ENCODE results near the gene WDR38. TPM values are rescaled to one million over a fixed set of nuclear protein-coding genes. Genes with fewer than 3 reads are reported as not detected.

Gene WDR38
- total and polyA plus RNA-seq, 2 of the 13 experiments (the other 11 are each of a cell fraction or from before 2014, with no cell fraction given), result not detected

- TF ChIP-seq HOXA3 (CRISPR knock-in tag; IDR thresholded peaks at IDR 0.05) (peak; percentile 15; the same call in 1 of the 2 replicates), GABPB1 (CRISPR knock-in tag; IDR thresholded peaks at IDR 0.05) (peak; percentile 15; the same call in 1 of the 2 replicates), KLF9 (CRISPR knock-in tag; IDR thresholded peaks at IDR 0.05; ENCODE audit: low read depth) (no peak), RBFOX2 (IDR thresholded peaks at IDR 0.05; ENCODE audit: low read depth, low read length) (peak; percentile 55; the same call in 1 of the 2 replicates), ETV6 (CRISPR knock-in tag; conservative IDR thresholded peaks at IDR 0.05) (no peak), ZNF101 (CRISPR knock-in tag; IDR thresholded peaks at IDR 0.05; ENCODE audit: borderline replicate concordance, low read depth) (no peak), KMT2A (CRISPR knock-in tag; IDR thresholded peaks at IDR 0.05) (no peak), SNAI1 (CRISPR knock-in tag; IDR thresholded peaks at IDR 0.05; ENCODE audit: borderline replicate concordance) (no peak), ZNF20 (CRISPR knock-in tag; IDR thresholded peaks at IDR 0.05) (no peak), SP4 (CRISPR knock-in tag; IDR thresholded peaks at IDR 0.05) (no peak; the same call in 1 of the 2 replicates), HNRNPL (IDR thresholded peaks at IDR 0.05; ENCODE audit: low read depth, low read length) (peak; percentile 87), PHF20 (CRISPR knock-in tag; IDR thresholded peaks at IDR 0.05) (no peak), ZNF709 (CRISPR knock-in tag; IDR thresholded peaks at IDR 0.05) (no peak), POLR2G (IDR thresholded peaks at IDR 0.05; ENCODE audit: low read depth, low read length) (peak; percentile 16), MED1 (CRISPR knock-in tag; IDR thresholded peaks at IDR 0.05) (peak; percentile 17; the same call in 1 of the 2 replicates), FOXJ3 (CRISPR knock-in tag; IDR thresholded peaks at IDR 0.05; ENCODE audit: borderline replicate concordance) (no peak), ZNF317 (CRISPR knock-in tag; IDR thresholded peaks at IDR 0.05) (no peak), HNRNPLL (IDR thresholded peaks at IDR 0.05; ENCODE audit: low read depth, low read length, poor library complexity, severe bottlenecking) (peak; percentile 31), ASH2L (IDR thresholded peaks at IDR 0.05; ENCODE audit: insufficient read length, low read depth, low read length) (no peak), FOXM1 (CRISPR knock-in tag; IDR thresholded peaks at IDR 0.05) (no peak), SUZ12 (IDR thresholded peaks at IDR 0.05; ENCODE audit: low read depth, low read length) (no peak)
- TF ChIP-seq, protein P1, sequence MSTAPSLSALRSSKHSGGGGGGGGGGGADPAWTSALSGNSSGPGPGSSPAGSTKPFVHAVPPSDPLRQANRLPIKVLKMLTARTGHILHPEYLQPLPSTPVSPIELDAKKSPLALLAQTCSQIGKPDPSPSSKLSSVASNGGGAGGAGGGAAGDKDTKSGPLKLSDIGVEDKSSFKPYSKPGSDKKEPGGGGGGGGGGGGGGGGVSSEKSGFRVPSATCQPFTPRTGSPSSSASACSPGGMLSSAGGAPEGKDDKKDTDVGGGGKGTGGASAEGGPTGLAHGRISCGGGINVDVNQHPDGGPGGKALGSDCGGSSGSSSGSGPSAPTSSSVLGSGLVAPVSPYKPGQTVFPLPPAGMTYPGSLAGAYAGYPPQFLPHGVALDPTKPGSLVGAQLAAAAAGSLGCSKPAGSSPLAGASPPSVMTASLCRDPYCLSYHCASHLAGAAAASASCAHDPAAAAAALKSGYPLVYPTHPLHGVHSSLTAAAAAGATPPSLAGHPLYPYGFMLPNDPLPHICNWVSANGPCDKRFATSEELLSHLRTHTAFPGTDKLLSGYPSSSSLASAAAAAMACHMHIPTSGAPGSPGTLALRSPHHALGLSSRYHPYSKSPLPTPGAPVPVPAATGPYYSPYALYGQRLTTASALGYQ (CRISPR knock-in tag; IDR thresholded peaks at IDR 0.05), result no peak
- TF ChIP-seq, protein P2, sequence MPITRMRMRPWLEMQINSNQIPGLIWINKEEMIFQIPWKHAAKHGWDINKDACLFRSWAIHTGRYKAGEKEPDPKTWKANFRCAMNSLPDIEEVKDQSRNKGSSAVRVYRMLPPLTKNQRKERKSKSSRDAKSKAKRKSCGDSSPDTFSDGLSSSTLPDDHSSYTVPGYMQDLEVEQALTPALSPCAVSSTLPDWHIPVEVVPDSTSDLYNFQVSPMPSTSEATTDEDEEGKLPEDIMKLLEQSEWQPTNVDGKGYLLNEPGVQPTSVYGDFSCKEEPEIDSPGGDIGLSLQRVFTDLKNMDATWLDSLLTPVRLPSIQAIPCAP (CRISPR knock-in tag; IDR thresholded peaks at IDR 0.05; ENCODE audit: low read depth), result no peak
- TF ChIP-seq, protein P3, sequence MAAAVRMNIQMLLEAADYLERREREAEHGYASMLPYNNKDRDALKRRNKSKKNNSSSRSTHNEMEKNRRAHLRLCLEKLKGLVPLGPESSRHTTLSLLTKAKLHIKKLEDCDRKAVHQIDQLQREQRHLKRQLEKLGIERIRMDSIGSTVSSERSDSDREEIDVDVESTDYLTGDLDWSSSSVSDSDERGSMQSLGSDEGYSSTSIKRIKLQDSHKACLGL (CRISPR knock-in tag; IDR thresholded peaks at IDR 0.05), result peak; percentile 65; the same call in 1 of the 2 replicates
- TF ChIP-seq, protein P4, sequence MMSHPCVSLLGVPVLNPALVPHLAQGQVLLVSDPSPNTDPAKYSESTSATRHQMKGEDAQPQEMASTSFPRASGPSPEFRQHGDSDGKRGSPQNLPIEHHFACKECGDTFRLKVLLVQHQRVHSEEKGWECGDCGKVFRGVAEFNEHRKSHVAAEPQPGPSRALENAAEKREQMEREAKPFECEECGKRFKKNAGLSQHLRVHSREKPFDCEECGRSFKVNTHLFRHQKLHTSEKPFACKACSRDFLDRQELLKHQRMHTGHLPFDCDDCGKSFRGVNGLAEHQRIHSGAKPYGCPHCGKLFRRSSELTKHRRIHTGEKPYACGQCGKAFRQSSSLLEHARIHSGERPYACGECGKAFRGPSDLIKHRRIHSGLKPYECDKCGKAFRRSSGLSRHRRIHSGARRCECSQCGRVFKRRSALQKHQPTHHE (CRISPR knock-in tag; IDR thresholded peaks at IDR 0.05; ENCODE audit: borderline replicate concordance), result no peak
Measured at GRCh38 chr9:124855944-124856765, 2.9 kb downstream of the WDR38 start (continued).
